HepG2 (cell line): ENCODE measurements around the gene SLC25A33. TPM values are rescaled to one million over a fixed set of nuclear protein-coding genes. Genes with fewer than 3 reads are reported as not detected.

Experiments used
- ELF3 ChIP-seq: IDR thresholded peaks from 2 replicates; pipeline ENCODE4 v1.6.1; 2016; ENCODE audit warnings: missing genetic modification reagents, missing compliant biosample characterization
- ETV6 ChIP-seq: sonication (generic); formaldehyde crosslinking; conservative IDR thresholded peaks from 2 replicates; pipeline ENCODE4 v1.4.0; 2020; ENCODE audit warnings: missing genetic modification reagents
- FLYWCH1 ChIP-seq: sonication (generic); formaldehyde crosslinking; IDR thresholded peaks from 2 replicates; pipeline ENCODE4 v1.8.1; 2023; ENCODE audit warnings: mild to moderate bottlenecking, missing genetic modification reagents
- GATA4 ChIP-seq: sonication (generic); IDR thresholded peaks from 2 replicates; pipeline ENCODE4 v1.6.1; 2016; ENCODE audit warnings: antibody characterized with exemption, low read depth, borderline replicate concordance
- RFX1 ChIP-seq: fragments of 450-650 bp; IDR thresholded peaks from 2 replicates; pipeline ENCODE4 v1.6.1; 2017
- RXRB ChIP-seq: IDR thresholded peaks from 2 replicates; pipeline ENCODE4 v1.6.1; 2016; ENCODE audit warnings: borderline replicate concordance, missing genetic modification reagents, missing compliant biosample characterization
- TARDBP ChIP-seq: sonication (generic); formaldehyde crosslinking; IDR thresholded peaks from 2 replicates; pipeline ENCODE4 v1.8.0; 2022; ENCODE audit warnings: mild to moderate bottlenecking, missing genetic modification reagents
- XBP1 ChIP-seq: sonication (generic); formaldehyde crosslinking; IDR thresholded peaks from 2 replicates; pipeline ENCODE4 v1.5.0; 2020; ENCODE audit warnings: missing genetic modification reagents
- ZNF260 ChIP-seq: sonication (generic); formaldehyde crosslinking; IDR thresholded peaks from 2 replicates; pipeline ENCODE4 v1.4.0; 2020; ENCODE audit warnings: missing genetic modification reagents, low read depth, mild to moderate bottlenecking, borderline replicate concordance
- ZNF562 ChIP-seq: sonication (generic); formaldehyde crosslinking; IDR thresholded peaks from 2 replicates; pipeline ENCODE4 v1.8.0; 2022; ENCODE audit warnings: missing genetic modification reagents, borderline replicate concordance
- ZNF816 ChIP-seq: sonication (generic); formaldehyde crosslinking; IDR thresholded peaks from 2 replicates; pipeline ENCODE4 v1.8.0; 2022; ENCODE audit warnings: missing genetic modification reagents, mild to moderate bottlenecking, borderline replicate concordance
- polyA plus RNA-seq, 8 experiments: library from polyadenylated mRNA; depleted of rRNA in 3 of 8; stranded (reverse) in 7 of 8; unstranded in 1 of 8; fragments of >200 nt; fragmentation: Illumina TruSeq in 4 of 8; extraction: Trizol in 4 of 8; gene quantifications; 2 replicates each; pipeline versions ENCODE4 v1.2.1 to v1.2.3, GENCODE V29; 2011 to 2016; ENCODE audit warnings: low read depth in 4 of 8, missing spikeins in 1 of 8, mixed read lengths in 1 of 8; ENCODE audit not compliant: insufficient read depth in 1 of 8
- total RNA-seq, 5 experiments: library from RNA; depleted of rRNA; stranded (reverse); fragments of >200 nt; fragmentation: Illumina TruSeq; extraction: Trizol; gene quantifications; 2 replicates each; pipeline ENCODE4 v1.2.3, GENCODE V29; 2016; ENCODE audit warnings: low read depth in 1 of 5
- TF ChIP-seq, protein P1 (sequence below): sonication (generic); formaldehyde crosslinking; IDR thresholded peaks from 2 replicates; pipeline ENCODE4 v1.8.0; 2022; ENCODE audit warnings: mild to moderate bottlenecking, missing genetic modification reagents
- TF ChIP-seq, protein P2 (sequence below): sonication (generic); formaldehyde crosslinking; IDR thresholded peaks from 2 replicates; pipeline ENCODE4 v1.9.0; 2021; ENCODE audit warnings: mild to moderate bottlenecking, missing genetic modification reagents
- TF ChIP-seq, protein P3 (sequence below): sonication (generic); formaldehyde crosslinking; IDR thresholded peaks from 2 replicates; pipeline ENCODE4 v1.4.0; 2020; ENCODE audit warnings: mild to moderate bottlenecking, missing genetic modification reagents
- TF ChIP-seq, protein P4 (sequence below): sonication (generic); formaldehyde crosslinking; IDR thresholded peaks from 2 replicates; pipeline ENCODE4 v1.5.0; 2020; ENCODE audit warnings: missing genetic modification reagents, mild to moderate bottlenecking, borderline replicate concordance
- TF ChIP-seq, protein P5 (sequence below): sonication (generic); formaldehyde crosslinking; IDR thresholded peaks from 2 replicates; pipeline ENCODE4 v1.4.0; 2020; ENCODE audit warnings: missing genetic modification reagents

The SLC25A33 gene
- total and polyA plus RNA-seq, 2 of the 13 experiments (the other 11 are each of a cell fraction or from before 2014, with no cell fraction given): 15.4 to 50.3 TPM

DNA sequence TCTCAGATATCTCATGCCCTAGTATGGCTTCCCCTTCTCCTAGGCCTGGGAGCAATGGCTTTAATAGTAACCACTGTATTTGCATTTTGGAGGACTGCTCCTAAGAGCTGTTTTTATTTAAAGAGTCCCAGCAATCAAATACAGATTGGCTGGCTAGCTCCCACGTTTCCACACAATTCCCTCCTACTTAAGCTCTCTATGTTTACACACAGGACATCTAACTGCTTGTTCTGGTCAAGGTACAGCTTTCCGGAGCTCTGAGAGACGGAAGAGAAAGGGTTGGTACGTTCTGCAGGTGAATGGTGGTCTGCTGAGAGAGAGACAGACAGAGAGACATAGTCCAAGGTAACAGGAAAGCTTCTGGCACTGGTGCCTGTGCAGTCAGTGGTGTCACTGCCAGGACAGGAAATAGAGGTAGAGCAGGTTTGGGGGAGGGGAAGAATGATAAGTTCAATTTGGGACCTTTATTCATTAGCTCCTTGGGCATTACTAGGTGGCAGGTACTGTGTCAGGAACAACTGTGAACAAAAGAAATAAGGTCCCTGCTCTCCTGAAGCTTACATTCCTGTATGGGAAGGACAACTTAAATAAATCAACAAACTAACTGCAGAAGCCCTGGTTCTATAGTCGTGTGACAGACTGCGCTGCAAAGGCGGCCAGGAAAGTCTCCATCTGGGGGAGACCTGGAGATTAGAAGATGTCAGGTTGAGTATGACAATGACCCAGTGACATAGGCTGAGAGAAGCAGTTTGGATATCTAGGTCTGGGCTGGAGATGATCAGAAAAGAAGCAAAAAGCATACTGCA is 1.2 kb upstream of the SLC25A33 start (continued):
- TF ChIP-seq, protein P1, sequence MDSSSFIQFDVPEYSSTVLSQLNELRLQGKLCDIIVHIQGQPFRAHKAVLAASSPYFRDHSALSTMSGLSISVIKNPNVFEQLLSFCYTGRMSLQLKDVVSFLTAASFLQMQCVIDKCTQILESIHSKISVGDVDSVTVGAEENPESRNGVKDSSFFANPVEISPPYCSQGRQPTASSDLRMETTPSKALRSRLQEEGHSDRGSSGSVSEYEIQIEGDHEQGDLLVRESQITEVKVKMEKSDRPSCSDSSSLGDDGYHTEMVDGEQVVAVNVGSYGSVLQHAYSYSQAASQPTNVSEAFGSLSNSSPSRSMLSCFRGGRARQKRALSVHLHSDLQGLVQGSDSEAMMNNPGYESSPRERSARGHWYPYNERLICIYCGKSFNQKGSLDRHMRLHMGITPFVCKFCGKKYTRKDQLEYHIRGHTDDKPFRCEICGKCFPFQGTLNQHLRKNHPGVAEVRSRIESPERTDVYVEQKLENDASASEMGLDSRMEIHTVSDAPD (CRISPR knock-in tag): peak; percentile 82
- no peak; the same call in 1 of the 2 replicates for TF ChIP-seq ZNF816
- peak; percentile 34; the same call in 1 of the 2 replicates for TF ChIP-seq GATA4
- TF ChIP-seq, protein P2, sequence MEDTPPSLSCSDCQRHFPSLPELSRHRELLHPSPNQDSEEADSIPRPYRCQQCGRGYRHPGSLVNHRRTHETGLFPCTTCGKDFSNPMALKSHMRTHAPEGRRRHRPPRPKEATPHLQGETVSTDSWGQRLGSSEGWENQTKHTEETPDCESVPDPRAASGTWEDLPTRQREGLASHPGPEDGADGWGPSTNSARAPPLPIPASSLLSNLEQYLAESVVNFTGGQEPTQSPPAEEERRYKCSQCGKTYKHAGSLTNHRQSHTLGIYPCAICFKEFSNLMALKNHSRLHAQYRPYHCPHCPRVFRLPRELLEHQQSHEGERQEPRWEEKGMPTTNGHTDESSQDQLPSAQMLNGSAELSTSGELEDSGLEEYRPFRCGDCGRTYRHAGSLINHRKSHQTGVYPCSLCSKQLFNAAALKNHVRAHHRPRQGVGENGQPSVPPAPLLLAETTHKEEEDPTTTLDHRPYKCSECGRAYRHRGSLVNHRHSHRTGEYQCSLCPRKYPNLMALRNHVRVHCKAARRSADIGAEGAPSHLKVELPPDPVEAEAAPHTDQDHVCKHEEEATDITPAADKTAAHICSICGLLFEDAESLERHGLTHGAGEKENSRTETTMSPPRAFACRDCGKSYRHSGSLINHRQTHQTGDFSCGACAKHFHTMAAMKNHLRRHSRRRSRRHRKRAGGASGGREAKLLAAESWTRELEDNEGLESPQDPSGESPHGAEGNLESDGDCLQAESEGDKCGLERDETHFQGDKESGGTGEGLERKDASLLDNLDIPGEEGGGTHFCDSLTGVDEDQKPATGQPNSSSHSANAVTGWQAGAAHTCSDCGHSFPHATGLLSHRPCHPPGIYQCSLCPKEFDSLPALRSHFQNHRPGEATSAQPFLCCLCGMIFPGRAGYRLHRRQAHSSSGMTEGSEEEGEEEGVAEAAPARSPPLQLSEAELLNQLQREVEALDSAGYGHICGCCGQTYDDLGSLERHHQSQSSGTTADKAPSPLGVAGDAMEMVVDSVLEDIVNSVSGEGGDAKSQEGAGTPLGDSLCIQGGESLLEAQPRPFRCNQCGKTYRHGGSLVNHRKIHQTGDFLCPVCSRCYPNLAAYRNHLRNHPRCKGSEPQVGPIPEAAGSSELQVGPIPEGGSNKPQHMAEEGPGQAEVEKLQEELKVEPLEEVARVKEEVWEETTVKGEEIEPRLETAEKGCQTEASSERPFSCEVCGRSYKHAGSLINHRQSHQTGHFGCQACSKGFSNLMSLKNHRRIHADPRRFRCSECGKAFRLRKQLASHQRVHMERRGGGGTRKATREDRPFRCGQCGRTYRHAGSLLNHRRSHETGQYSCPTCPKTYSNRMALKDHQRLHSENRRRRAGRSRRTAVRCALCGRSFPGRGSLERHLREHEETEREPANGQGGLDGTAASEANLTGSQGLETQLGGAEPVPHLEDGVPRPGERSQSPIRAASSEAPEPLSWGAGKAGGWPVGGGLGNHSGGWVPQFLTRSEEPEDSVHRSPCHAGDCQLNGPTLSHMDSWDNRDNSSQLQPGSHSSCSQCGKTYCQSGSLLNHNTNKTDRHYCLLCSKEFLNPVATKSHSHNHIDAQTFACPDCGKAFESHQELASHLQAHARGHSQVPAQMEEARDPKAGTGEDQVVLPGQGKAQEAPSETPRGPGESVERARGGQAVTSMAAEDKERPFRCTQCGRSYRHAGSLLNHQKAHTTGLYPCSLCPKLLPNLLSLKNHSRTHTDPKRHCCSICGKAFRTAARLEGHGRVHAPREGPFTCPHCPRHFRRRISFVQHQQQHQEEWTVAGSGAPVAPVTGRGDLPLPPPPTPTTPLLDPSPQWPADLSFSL (CRISPR knock-in tag): no peak
- no peak for TF ChIP-seq ZNF260
- no peak for TF ChIP-seq FLYWCH1 (CRISPR knock-in tag)
- no peak for TF ChIP-seq ETV6
- TF ChIP-seq, protein P3, sequence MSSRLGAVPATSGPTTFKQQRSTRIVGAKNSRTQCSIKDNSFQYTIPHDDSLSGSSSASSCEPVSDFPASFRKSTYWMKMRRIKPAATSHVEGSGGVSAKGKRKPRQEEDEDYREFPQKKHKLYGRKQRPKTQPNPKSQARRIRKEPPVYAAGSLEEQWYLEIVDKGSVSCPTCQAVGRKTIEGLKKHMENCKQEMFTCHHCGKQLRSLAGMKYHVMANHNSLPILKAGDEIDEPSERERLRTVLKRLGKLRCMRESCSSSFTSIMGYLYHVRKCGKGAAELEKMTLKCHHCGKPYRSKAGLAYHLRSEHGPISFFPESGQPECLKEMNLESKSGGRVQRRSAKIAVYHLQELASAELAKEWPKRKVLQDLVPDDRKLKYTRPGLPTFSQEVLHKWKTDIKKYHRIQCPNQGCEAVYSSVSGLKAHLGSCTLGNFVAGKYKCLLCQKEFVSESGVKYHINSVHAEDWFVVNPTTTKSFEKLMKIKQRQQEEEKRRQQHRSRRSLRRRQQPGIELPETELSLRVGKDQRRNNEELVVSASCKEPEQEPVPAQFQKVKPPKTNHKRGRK (CRISPR knock-in tag): no peak
- TF ChIP-seq, protein P4, sequence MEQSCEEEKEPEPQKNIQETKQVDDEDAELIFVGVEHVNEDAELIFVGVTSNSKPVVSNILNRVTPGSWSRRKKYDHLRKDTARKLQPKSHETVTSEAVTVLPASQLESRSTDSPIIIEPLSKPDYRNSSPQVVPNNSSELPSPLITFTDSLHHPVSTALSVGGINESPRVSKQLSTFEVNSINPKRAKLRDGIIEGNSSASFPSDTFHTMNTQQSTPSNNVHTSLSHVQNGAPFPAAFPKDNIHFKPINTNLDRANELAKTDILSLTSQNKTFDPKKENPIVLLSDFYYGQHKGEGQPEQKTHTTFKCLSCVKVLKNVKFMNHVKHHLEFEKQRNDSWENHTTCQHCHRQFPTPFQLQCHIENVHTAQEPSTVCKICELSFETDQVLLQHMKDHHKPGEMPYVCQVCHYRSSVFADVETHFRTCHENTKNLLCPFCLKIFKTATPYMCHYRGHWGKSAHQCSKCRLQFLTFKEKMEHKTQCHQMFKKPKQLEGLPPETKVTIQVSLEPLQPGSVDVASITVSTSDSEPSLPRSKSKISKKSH: no peak
- TF ChIP-seq TARDBP (CRISPR knock-in tag): peak; percentile 83
- TF ChIP-seq XBP1 (CRISPR knock-in tag): no peak
- peak; percentile 86 for TF ChIP-seq ELF3 (CRISPR knock-in tag)
- TF ChIP-seq RXRB (CRISPR knock-in tag): peak; percentile 81
- no peak for TF ChIP-seq ZNF562 (CRISPR knock-in tag)
- TF ChIP-seq, protein P5, sequence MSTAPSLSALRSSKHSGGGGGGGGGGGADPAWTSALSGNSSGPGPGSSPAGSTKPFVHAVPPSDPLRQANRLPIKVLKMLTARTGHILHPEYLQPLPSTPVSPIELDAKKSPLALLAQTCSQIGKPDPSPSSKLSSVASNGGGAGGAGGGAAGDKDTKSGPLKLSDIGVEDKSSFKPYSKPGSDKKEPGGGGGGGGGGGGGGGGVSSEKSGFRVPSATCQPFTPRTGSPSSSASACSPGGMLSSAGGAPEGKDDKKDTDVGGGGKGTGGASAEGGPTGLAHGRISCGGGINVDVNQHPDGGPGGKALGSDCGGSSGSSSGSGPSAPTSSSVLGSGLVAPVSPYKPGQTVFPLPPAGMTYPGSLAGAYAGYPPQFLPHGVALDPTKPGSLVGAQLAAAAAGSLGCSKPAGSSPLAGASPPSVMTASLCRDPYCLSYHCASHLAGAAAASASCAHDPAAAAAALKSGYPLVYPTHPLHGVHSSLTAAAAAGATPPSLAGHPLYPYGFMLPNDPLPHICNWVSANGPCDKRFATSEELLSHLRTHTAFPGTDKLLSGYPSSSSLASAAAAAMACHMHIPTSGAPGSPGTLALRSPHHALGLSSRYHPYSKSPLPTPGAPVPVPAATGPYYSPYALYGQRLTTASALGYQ: peak; percentile 79
- TF ChIP-seq RFX1: no peak
